Anterior cingulate cortex (tissue), 58 donors: ENCODE results near the gene ELK3.

Source experiments
- DNase-seq, 58 donors: peaks; one replicate each; lab custom pipeline; 2025; lab: John Stamatoyannopoulos, UW

ELK3 gene

GRCh38 chr12:96193725-96194575 lies at the start of gene ELK3:
ELK3 (plus strand) TSS chr12:96194375.
- DNase-seq, result peak in 19 of 58 donors; percentile 3 to 35 (median 12)

GRCh38 chr12:96146747-96147146 lies 47.4 kb upstream of the ELK3 start:
- DNase-seq, result no peak

GRCh38 chr12:96150442-96150841 lies 43.7 kb upstream of the ELK3 start:
- DNase-seq, result no peak

GRCh38 chr12:96152164-96152563 lies 42.0 kb upstream of the ELK3 start:
- DNase-seq, result no peak

- no peak for DNase-seq
Observed at GRCh38 chr12:96153131-96153725, 40.9 kb upstream of the ELK3 start.

- DNase-seq, result no peak
Observed at GRCh38 chr12:96155181-96155580, 39.0 kb upstream of the ELK3 start.

GRCh38 chr12:96155781-96156180 lies 38.4 kb upstream of the ELK3 start:
- no peak for DNase-seq

- DNase-seq, result no peak
Observed at GRCh38 chr12:96156211-96156610, 38.0 kb upstream of the ELK3 start.

GRCh38 chr12:96157427-96157826 lies 36.7 kb upstream of the ELK3 start:
- no peak for DNase-seq

- DNase-seq, result no peak
Observed at GRCh38 chr12:96164951-96165811, 29.0 kb upstream of the ELK3 start.

- no peak for DNase-seq
Observed at GRCh38 chr12:96166765-96167164, 27.4 kb upstream of the ELK3 start.

- DNase-seq, result no peak
Observed at GRCh38 chr12:96167492-96167891, 26.7 kb upstream of the ELK3 start.

- peak in 2 of 58 donors; percentile 5 to 9 for DNase-seq
Observed at GRCh38 chr12:96170328-96170727, 23.8 kb upstream of the ELK3 start.

- DNase-seq, result peak in 2 of 58 donors; percentile 14 to 25
Observed at GRCh38 chr12:96170762-96171161, 23.4 kb upstream of the ELK3 start.

GRCh38 chr12:96171905-96172304 lies 22.3 kb upstream of the ELK3 start:
- DNase-seq, result no peak

- DNase-seq, result no peak
Observed at GRCh38 chr12:96172981-96173380, 21.2 kb upstream of the ELK3 start.

- DNase-seq, result no peak
Observed at GRCh38 chr12:96176575-96176974, 17.6 kb upstream of the ELK3 start.

GRCh38 chr12:96177013-96177412 lies 17.2 kb upstream of the ELK3 start:
- DNase-seq, result no peak

GRCh38 chr12:96183734-96184370 lies 10.3 kb upstream of the ELK3 start:
- no peak for DNase-seq

GRCh38 chr12:96185914-96186313 lies 8.3 kb upstream of the ELK3 start:
- no peak for DNase-seq
